HG03025 (cell line): ENCODE results near the gene OR4N2.
"Not testable (repeated sequence)": the region's sequence is repeated elsewhere in the genome, so short reads cannot be mapped to it uniquely, and the experiment has no call there.

Experiments
- ATAC-seq: cut with Tn5 transposase; IDR thresholded peaks from one replicate; pipeline ENCODE4 v1.9.1; 2021; ENCODE audit warnings: mild to moderate bottlenecking, moderate library complexity; ENCODE audit not compliant: unreplicated experiment, low FRiP score

Gene OR4N2

GRCh38 chr14:19828314-19828713 is 24.7 kb downstream of the OR4N2 start:
- no peak for ATAC-seq

GRCh38 chr14:19834203-19834848 is 30.8 kb downstream of the OR4N2 start:
- ATAC-seq, result not testable (repeated sequence)

GRCh38 chr14:19838433-19838832 is 34.9 kb downstream of the OR4N2 start:
- ATAC-seq, result no peak

- ATAC-seq, result no peak
Measured at GRCh38 chr14:19851365-19851764, 47.8 kb downstream of the OR4N2 start.

- not testable (repeated sequence) for ATAC-seq
Measured at GRCh38 chr14:19866061-19866669, 62.6 kb downstream of the OR4N2 start.

- no peak for ATAC-seq
Measured at GRCh38 chr14:19873178-19873577, 69.6 kb downstream of the OR4N2 start.

GRCh38 chr14:19874842-19875241 is 71.3 kb downstream of the OR4N2 start, which contains the start of gene OR4K2:
Gene OR4K2, plus strand, starts transcription at chr14:19875142. Its CDS starts 1,126 bp downstream, at chr14:19876268.
- ATAC-seq, result no peak

- ATAC-seq, result no peak
Measured at GRCh38 chr14:19878029-19878642, 74.6 kb downstream of the OR4N2 start.
